ENCODE data around the gene MAML2.

MAML2 gene

GRCh38 chr11:95939091-95939490 is 403.9 kb downstream of the MAML2 start:
- no peaks in the 10 kb centered on the region for H3K4me1 ChIP-seq (ENCODE audit: control insufficient read depth, insufficient read depth, low read depth, low read length)
- H3K23ac ChIP-seq (ENCODE audit: low read length in 2 of 2): no peak overlapping the region
- no peaks in the 10 kb centered on the region for H3K79me1 ChIP-seq (replicated peaks; ENCODE audit: low read length, poor library complexity, severe bottlenecking)
- H4K8ac ChIP-seq (ENCODE audit: low read length): no peak overlapping the region
- H2BK5ac ChIP-seq (ENCODE audit: low read depth, low read length, poor library complexity, severe bottlenecking): no peak overlapping the region
- no peak overlapping the region for H3K27ac ChIP-seq (ENCODE audit: low read length, poor library complexity, severe bottlenecking)
- WGBS: 87% methylated on average over 6 of the region's 6 CpGs
- no peak for DNase-seq
- no peak overlapping the region for H2BK15ac ChIP-seq (ENCODE audit: low read depth, poor library complexity, severe bottlenecking)
- no peaks in the 10 kb centered on the region for H3K27me3 ChIP-seq (ENCODE audit: control insufficient read depth in 1 of 2, insufficient read depth in 1 of 2, low read length in 2 of 2)
- H3K9me3 ChIP-seq (ENCODE audit: control insufficient read depth, low read length): no peaks in the 10 kb centered on the region
- no peak overlapping the region for H3K4me3 ChIP-seq (ENCODE audit: insufficient read depth in 1 of 2, low read depth in 1 of 2, low read length in 2 of 2)
- H2AFZ ChIP-seq (ENCODE audit: low read depth, low read length): no peak overlapping the region
- no peak overlapping the region for H4K91ac ChIP-seq (ENCODE audit: low read length)
- H3K18ac ChIP-seq (ENCODE audit: low read depth in 1 of 2, low read length in 2 of 2): no peak overlapping the region
- H3K14ac ChIP-seq (ENCODE audit: low read length in 2 of 2): no peak overlapping the region
- H3K9ac ChIP-seq (ENCODE audit: low read length): no peak overlapping the region
- no peak overlapping the region for H2BK120ac ChIP-seq (ENCODE audit: low read depth, low read length)
- no peaks in the 10 kb centered on the region for H3K36me3 ChIP-seq (ENCODE audit: control insufficient read depth in 1 of 2, insufficient read depth in 2 of 2, low read depth in 1 of 2, low read length in 2 of 2)
- H2BK12ac ChIP-seq (ENCODE audit: low read length in 2 of 2): no peak overlapping the region
- no peak overlapping the region for H3K4me2 ChIP-seq (ENCODE audit: low read length, poor library complexity, severe bottlenecking)
- H3K4ac ChIP-seq (ENCODE audit: low read depth in 1 of 2, low read length in 2 of 2): no peak overlapping the region
- no peak overlapping the region for H2AK5ac ChIP-seq (ENCODE audit: low read length, severe bottlenecking)

DNA sequence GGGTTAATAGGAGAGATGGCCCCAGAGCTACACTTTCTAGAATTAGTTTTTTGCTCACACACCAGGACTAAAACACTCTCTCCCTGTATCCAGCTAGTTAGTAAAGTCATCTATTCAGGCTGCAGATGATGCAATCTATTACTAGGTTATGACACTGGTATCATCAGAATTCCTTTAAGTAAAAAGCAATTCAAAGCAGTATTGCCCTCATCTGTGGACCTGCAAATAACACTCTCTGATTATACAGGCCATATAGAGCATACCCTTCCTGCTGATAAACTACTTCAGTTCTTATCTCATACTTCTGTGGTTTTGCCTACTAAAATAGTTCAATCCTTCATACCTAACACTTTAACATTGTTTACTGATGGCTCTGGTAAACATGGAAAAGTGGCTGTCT is 405.6 kb downstream of the MAML2 start:
- Histone ChIP-seq H2AK5ac (ENCODE audit: low read length, severe bottlenecking) (no peak overlapping the region), H3K27ac (ENCODE audit: low read length, poor library complexity, severe bottlenecking) (no peak overlapping the region), H3K9ac (ENCODE audit: low read length) (no peak overlapping the region)

GRCh38 chr11:95933594-95933993 is 409.4 kb downstream of the MAML2 start:
- H3K23ac ChIP-seq (ENCODE audit: low read length in 2 of 2): no peak overlapping the region
- H3K18ac ChIP-seq (ENCODE audit: low read depth in 1 of 2, low read length in 2 of 2): no peak overlapping the region
- no peak overlapping the region for H3K4me2 ChIP-seq (ENCODE audit: low read length, poor library complexity, severe bottlenecking)
- no peaks in the 10 kb centered on the region for H3K79me1 ChIP-seq (replicated peaks; ENCODE audit: low read length, poor library complexity, severe bottlenecking)
- H2BK15ac ChIP-seq (ENCODE audit: low read depth, poor library complexity, severe bottlenecking): no peak overlapping the region
- H4K8ac ChIP-seq (ENCODE audit: low read length): no peak overlapping the region
- no peak overlapping the region for H3K4ac ChIP-seq (ENCODE audit: low read depth in 1 of 2, low read length in 2 of 2)
- H3K4me1 ChIP-seq (ENCODE audit: control insufficient read depth, insufficient read depth, low read depth, low read length): no peaks in the 10 kb centered on the region
- H3K36me3 ChIP-seq (ENCODE audit: control insufficient read depth in 1 of 2, insufficient read depth in 2 of 2, low read depth in 1 of 2, low read length in 2 of 2): no peaks in the 10 kb centered on the region
- H3K9ac ChIP-seq (ENCODE audit: low read length): no peak overlapping the region
- no peak overlapping the region for H2AK5ac ChIP-seq (ENCODE audit: low read length, severe bottlenecking)
- no peak overlapping the region for H2BK5ac ChIP-seq (ENCODE audit: low read depth, low read length, poor library complexity, severe bottlenecking)
- H3K14ac ChIP-seq (ENCODE audit: low read length in 2 of 2): no peak overlapping the region
- H2BK12ac ChIP-seq (ENCODE audit: low read length in 2 of 2): no peak overlapping the region
- no peak overlapping the region for H3K4me3 ChIP-seq (ENCODE audit: insufficient read depth in 1 of 2, low read depth in 1 of 2, low read length in 2 of 2)
- peak overlapping the region; percentile 5 for H2BK120ac ChIP-seq (ENCODE audit: low read depth, low read length)
- H3K27me3 ChIP-seq (ENCODE audit: control insufficient read depth in 1 of 2, insufficient read depth in 1 of 2, low read length in 2 of 2): no peaks in the 10 kb centered on the region
- H3K27ac ChIP-seq (ENCODE audit: low read length, poor library complexity, severe bottlenecking): no peak overlapping the region
- DNase-seq: no peak
- 98% methylated on average over 5 of the region's 5 CpGs for WGBS
- peaks cover 6% of the 10 kb centered on the region for H3K9me3 ChIP-seq (ENCODE audit: control insufficient read depth, low read length)
- no peak overlapping the region for H2AFZ ChIP-seq (ENCODE audit: low read depth, low read length)
- no peak overlapping the region for H4K91ac ChIP-seq (ENCODE audit: low read length)

More for the DNA sequence above, 405.6 kb downstream of the MAML2 start:
- H3K4me2 ChIP-seq (ENCODE audit: low read length, poor library complexity, severe bottlenecking): no peak overlapping the region
- no peaks in the 10 kb centered on the region for H3K36me3 ChIP-seq (ENCODE audit: control insufficient read depth in 1 of 2, insufficient read depth in 2 of 2, low read depth in 1 of 2, low read length in 2 of 2)
- DNase-seq: peak; percentile 19
- H3K4ac ChIP-seq (ENCODE audit: low read depth in 1 of 2, low read length in 2 of 2): no peak overlapping the region
- H3K79me1 ChIP-seq (replicated peaks; ENCODE audit: low read length, poor library complexity, severe bottlenecking): no peaks in the 10 kb centered on the region
- no peak overlapping the region for H3K18ac ChIP-seq (ENCODE audit: low read depth in 1 of 2, low read length in 2 of 2)
- H2BK12ac ChIP-seq (ENCODE audit: low read length in 2 of 2): no peak overlapping the region
- H3K9me3 ChIP-seq (ENCODE audit: control insufficient read depth, low read length): no peaks in the 10 kb centered on the region
- no peak overlapping the region for H2BK15ac ChIP-seq (ENCODE audit: low read depth, poor library complexity, severe bottlenecking)
- no peak overlapping the region for H3K4me3 ChIP-seq (ENCODE audit: insufficient read depth in 1 of 2, low read depth in 1 of 2, low read length in 2 of 2)
- no peak overlapping the region for H3K14ac ChIP-seq (ENCODE audit: low read length in 2 of 2)
- H2BK120ac ChIP-seq (ENCODE audit: low read depth, low read length): no peak overlapping the region
- H4K8ac ChIP-seq (ENCODE audit: low read length): no peak overlapping the region
- no peaks in the 10 kb centered on the region for H3K27me3 ChIP-seq (ENCODE audit: control insufficient read depth in 1 of 2, insufficient read depth in 1 of 2, low read length in 2 of 2)
- no peak overlapping the region for H3K23ac ChIP-seq (ENCODE audit: low read length in 2 of 2)
- no peaks in the 10 kb centered on the region for H3K4me1 ChIP-seq (ENCODE audit: control insufficient read depth, insufficient read depth, low read depth, low read length)
- no peak overlapping the region for H2BK5ac ChIP-seq (ENCODE audit: low read depth, low read length, poor library complexity, severe bottlenecking)
- no peak overlapping the region for H2AFZ ChIP-seq (ENCODE audit: low read depth, low read length)
- H4K91ac ChIP-seq (ENCODE audit: low read length): no peak overlapping the region

DNA sequence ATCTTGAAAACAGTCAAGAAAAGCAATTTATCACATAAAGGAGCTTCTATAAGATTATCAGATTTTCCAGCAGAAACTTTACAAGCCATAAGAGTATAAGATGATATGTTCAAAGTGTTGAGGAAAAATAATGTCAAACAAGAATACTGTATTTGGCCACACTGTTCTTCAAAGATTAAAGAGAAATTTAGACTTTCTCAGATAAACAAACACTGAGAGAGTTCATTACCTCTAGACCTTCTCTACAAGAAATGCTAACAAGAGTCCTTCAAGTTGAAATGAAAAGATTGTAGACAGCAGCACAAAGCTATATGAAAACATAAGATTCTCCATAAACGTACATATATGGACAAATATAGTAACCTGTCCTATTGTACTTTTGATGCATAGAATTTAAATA is 411.1 kb downstream of the MAML2 start:
- Histone ChIP-seq H3K4me2 (ENCODE audit: low read length, poor library complexity, severe bottlenecking) (no peak overlapping the region), H3K36me3 (ENCODE audit: control insufficient read depth in 1 of 2, insufficient read depth in 2 of 2, low read depth in 1 of 2, low read length in 2 of 2) (no peaks in the 10 kb centered on the region), H2AFZ (ENCODE audit: low read depth, low read length) (no peak overlapping the region), H4K8ac (ENCODE audit: low read length) (no peak overlapping the region), H2AK5ac (ENCODE audit: low read length, severe bottlenecking) (no peak overlapping the region), H3K9ac (ENCODE audit: low read length) (no peak overlapping the region), H3K4ac (ENCODE audit: low read depth in 1 of 2, low read length in 2 of 2) (no peak overlapping the region), H2BK15ac (ENCODE audit: low read depth, poor library complexity, severe bottlenecking) (no peak overlapping the region), H3K27ac (ENCODE audit: low read length, poor library complexity, severe bottlenecking) (no peak overlapping the region), H3K18ac (ENCODE audit: low read depth in 1 of 2, low read length in 2 of 2) (no peak overlapping the region), H3K4me3 (ENCODE audit: insufficient read depth in 1 of 2, low read depth in 1 of 2, low read length in 2 of 2) (no peak overlapping the region), H3K4me1 (ENCODE audit: control insufficient read depth, insufficient read depth, low read depth, low read length) (no peaks in the 10 kb centered on the region), H4K91ac (ENCODE audit: low read length) (no peak overlapping the region), H2BK5ac (ENCODE audit: low read depth, low read length, poor library complexity, severe bottlenecking) (no peak overlapping the region), H3K23ac (ENCODE audit: low read length in 2 of 2) (no peak overlapping the region), H2BK12ac (ENCODE audit: low read length in 2 of 2) (no peak overlapping the region), H2BK120ac (ENCODE audit: low read depth, low read length) (no peak overlapping the region), H3K79me1 (replicated peaks; ENCODE audit: low read length, poor library complexity, severe bottlenecking) (no peaks in the 10 kb centered on the region), H3K9me3 (ENCODE audit: control insufficient read depth, low read length) (peaks cover 6% of the 10 kb centered on the region), H3K27me3 (ENCODE audit: control insufficient read depth in 1 of 2, insufficient read depth in 1 of 2, low read length in 2 of 2) (no peaks in the 10 kb centered on the region), H3K14ac (ENCODE audit: low read length in 2 of 2) (no peak overlapping the region)
- DNase-seq: no peak
- no CpG with 5 or more reads among the region's 1 CpG for WGBS

Measured in mesenchymal stem cell (in vitro differentiated cells and primary cell).